ENCODE measurements around the gene RTN4IP1. TPM values are rescaled to one million over a fixed set of nuclear protein-coding genes. Genes with fewer than 3 reads are reported as not detected.

Gene RTN4IP1
- total RNA-seq, 1 donor from 2014 or later = 7.1 TPM

GRCh38 chr6:106547601-106548453, 81.5 kb downstream of the RTN4IP1 start:
- Mint-ChIP-seq H3K27ac (peak overlapping the region; percentile 88), H3K36me3 (ENCODE audit: insufficient read depth) (peaks cover 3% of the 10 kb centered on the region), H3K27me3 (no peaks in the 10 kb centered on the region)

GRCh38 chr6:106546691-106547414, 82.4 kb downstream of the RTN4IP1 start:
- TF ChIP-seq, protein P1, sequence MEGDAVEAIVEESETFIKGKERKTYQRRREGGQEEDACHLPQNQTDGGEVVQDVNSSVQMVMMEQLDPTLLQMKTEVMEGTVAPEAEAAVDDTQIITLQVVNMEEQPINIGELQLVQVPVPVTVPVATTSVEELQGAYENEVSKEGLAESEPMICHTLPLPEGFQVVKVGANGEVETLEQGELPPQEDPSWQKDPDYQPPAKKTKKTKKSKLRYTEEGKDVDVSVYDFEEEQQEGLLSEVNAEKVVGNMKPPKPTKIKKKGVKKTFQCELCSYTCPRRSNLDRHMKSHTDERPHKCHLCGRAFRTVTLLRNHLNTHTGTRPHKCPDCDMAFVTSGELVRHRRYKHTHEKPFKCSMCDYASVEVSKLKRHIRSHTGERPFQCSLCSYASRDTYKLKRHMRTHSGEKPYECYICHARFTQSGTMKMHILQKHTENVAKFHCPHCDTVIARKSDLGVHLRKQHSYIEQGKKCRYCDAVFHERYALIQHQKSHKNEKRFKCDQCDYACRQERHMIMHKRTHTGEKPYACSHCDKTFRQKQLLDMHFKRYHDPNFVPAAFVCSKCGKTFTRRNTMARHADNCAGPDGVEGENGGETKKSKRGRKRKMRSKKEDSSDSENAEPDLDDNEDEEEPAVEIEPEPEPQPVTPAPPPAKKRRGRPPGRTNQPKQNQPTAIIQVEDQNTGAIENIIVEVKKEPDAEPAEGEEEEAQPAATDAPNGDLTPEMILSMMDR (IDR thresholded peaks at IDR 0.05; ENCODE audit: unreplicated experiment) = no peak
- H3K27ac Mint-ChIP-seq = no peak overlapping the region
- H3K27me3 Mint-ChIP-seq = no peaks in the 10 kb centered on the region
- DNase-seq (ENCODE audit: low spot score, unreplicated experiment) = no peak
- H3K4me1 Mint-ChIP-seq (ENCODE audit: low read depth) = peaks cover 12% of the 10 kb centered on the region
- no peak overlapping the region for H3K4me3 Mint-ChIP-seq (ENCODE audit: low read depth)
- no peaks in the 10 kb centered on the region for H3K9me3 Mint-ChIP-seq (ENCODE audit: low read depth)
- peaks cover 3% of the 10 kb centered on the region for H3K36me3 Mint-ChIP-seq (ENCODE audit: insufficient read depth)

More at GRCh38 chr6:106547601-106548453, 81.5 kb downstream of the RTN4IP1 start:
- no peak for DNase-seq (ENCODE audit: low spot score, unreplicated experiment)
- Mint-ChIP-seq H3K4me1 (ENCODE audit: low read depth) (peaks cover 12% of the 10 kb centered on the region), H3K4me3 (ENCODE audit: low read depth) (no peak overlapping the region), H3K9me3 (ENCODE audit: low read depth) (no peaks in the 10 kb centered on the region)
- TF ChIP-seq, protein P1 (IDR thresholded peaks at IDR 0.05; ENCODE audit: unreplicated experiment) = no peak

DNA sequence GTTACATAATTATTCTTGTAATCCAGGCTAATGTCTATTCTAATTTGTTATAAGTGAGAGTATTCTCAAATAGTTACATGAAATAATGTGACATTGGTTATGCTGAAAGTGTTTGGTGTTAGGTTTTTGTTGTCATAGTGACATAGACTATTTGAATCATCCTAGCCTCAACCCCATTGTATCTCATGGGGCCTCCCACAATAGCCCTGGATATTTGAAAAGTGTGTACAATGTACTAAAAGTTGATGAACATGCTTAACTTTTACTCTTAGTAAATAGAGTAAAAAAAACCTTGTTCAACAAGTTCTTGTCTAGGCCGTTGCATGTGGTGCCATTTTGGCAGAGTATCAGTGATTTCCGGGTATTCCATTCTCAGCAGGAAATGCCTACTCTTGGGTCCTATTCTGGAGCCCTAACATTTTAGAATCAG, 83.0 kb downstream of the RTN4IP1 start:
- H3K4me3 Mint-ChIP-seq (ENCODE audit: low read depth) = no peak overlapping the region
- no peak for DNase-seq (ENCODE audit: low spot score, unreplicated experiment)
- H3K36me3 Mint-ChIP-seq (ENCODE audit: insufficient read depth) = peaks cover 3% of the 10 kb centered on the region
- no peaks in the 10 kb centered on the region for H3K9me3 Mint-ChIP-seq (ENCODE audit: low read depth)
- no peak overlapping the region for H3K27ac Mint-ChIP-seq
- TF ChIP-seq, protein P1 (IDR thresholded peaks at IDR 0.05; ENCODE audit: unreplicated experiment) = no peak
- no peaks in the 10 kb centered on the region for H3K27me3 Mint-ChIP-seq
- H3K4me1 Mint-ChIP-seq (ENCODE audit: low read depth) = peaks cover 12% of the 10 kb centered on the region

DNA sequence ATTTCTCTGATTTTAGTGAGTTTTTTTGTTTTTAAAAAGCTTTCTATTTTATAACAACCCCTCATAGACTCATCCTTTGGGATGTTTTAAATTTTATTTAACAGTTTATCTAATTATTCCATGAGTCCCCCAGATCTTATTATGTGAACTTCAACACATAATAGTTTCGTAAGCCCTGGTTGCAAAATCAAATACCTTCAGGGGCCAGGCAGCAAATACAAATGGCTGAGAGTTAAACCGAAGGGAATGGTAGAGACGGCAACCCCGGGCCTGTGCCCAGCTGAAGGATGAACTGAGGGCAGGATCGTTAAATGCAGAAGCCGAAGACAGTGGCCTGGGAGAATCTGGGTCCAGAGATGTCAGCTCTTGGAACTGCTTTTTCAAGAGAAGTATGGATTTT, 88.4 kb downstream of the RTN4IP1 start:
- DNase-seq (ENCODE audit: low spot score, unreplicated experiment) = no peak
- Mint-ChIP-seq H3K27ac (no peak overlapping the region), H3K36me3 (ENCODE audit: insufficient read depth) (peaks cover 3% of the 10 kb centered on the region), H3K4me3 (ENCODE audit: low read depth) (no peak overlapping the region), H3K27me3 (peaks cover 7% of the 10 kb centered on the region), H3K9me3 (ENCODE audit: low read depth) (peaks cover 4% of the 10 kb centered on the region), H3K4me1 (ENCODE audit: low read depth) (peaks cover 6% of the 10 kb centered on the region)
- TF ChIP-seq, protein P1 (IDR thresholded peaks at IDR 0.05; ENCODE audit: unreplicated experiment) = no peak

GRCh38 chr6:106540432-106540831, 88.9 kb downstream of the RTN4IP1 start:
- DNase-seq (ENCODE audit: low spot score, unreplicated experiment) = no peak
- Mint-ChIP-seq H3K27ac (no peak overlapping the region), H3K4me1 (ENCODE audit: low read depth) (peaks cover 6% of the 10 kb centered on the region), H3K4me3 (ENCODE audit: low read depth) (no peak overlapping the region), H3K36me3 (ENCODE audit: insufficient read depth) (peaks cover 3% of the 10 kb centered on the region), H3K9me3 (ENCODE audit: low read depth) (peaks cover 4% of the 10 kb centered on the region), H3K27me3 (peaks cover 7% of the 10 kb centered on the region)
- TF ChIP-seq, protein P1 (IDR thresholded peaks at IDR 0.05; ENCODE audit: unreplicated experiment) = no peak
